Central memory CD8-positive, alpha-beta T cell (primary cell): ENCODE results near the gene VILL.

Experiments
- ATAC-seq: fragments of 150-1000 bp; cut with Tn5 transposase; replicated peaks from 2 replicates; pipeline ENCODE4 v1.10.0; 2022; ENCODE audit warnings: mild to moderate bottlenecking, moderate FRiP score, moderate number of reproducible peaks; ENCODE audit not compliant: poor library complexity, severe bottlenecking; ENCODE audit errors: extremely low read depth
- DNase-seq, 2 donors: peaks; one replicate each; pipeline ENCODE4 v3.0.0; 2021; ENCODE audit warnings: low spot score in 2 of 2
- H3K27ac Mint-ChIP-seq: one replicate; pipeline ENCODE4 v1.8.0; 2022; ENCODE audit warnings: low read depth, mild to moderate bottlenecking, moderate library complexity, mixed read lengths
- H3K27me3 Mint-ChIP-seq: one replicate; pipeline ENCODE4 v1.8.0; 2022; ENCODE audit warnings: mixed read lengths
- H3K36me3 Mint-ChIP-seq: one replicate; pipeline ENCODE4 v1.8.0; 2022; ENCODE audit warnings: mild to moderate bottlenecking, moderate library complexity, mixed read lengths; ENCODE audit not compliant: insufficient read depth
- H3K4me1 Mint-ChIP-seq: one replicate; pipeline ENCODE4 v1.8.0; 2022; ENCODE audit warnings: mixed read lengths
- H3K4me3 Mint-ChIP-seq: one replicate; pipeline ENCODE4 v1.8.0; 2022; ENCODE audit warnings: mild to moderate bottlenecking, moderate library complexity, mixed read lengths
- H3K9me3 Mint-ChIP-seq: one replicate; pipeline ENCODE4 v1.8.0; 2022; ENCODE audit warnings: mixed read lengths

Gene VILL

GRCh38 chr3:37993067-37993455, 2.5 kb downstream of the VILL start:
- peaks cover 45% of the 10 kb centered on the region for H3K4me1 Mint-ChIP-seq
- no peak for DNase-seq
- H3K9me3 Mint-ChIP-seq = no peaks in the 10 kb centered on the region
- H3K27ac Mint-ChIP-seq = peak overlapping the region; percentile 89
- ATAC-seq = no peak
- peaks cover 10% of the 10 kb centered on the region for H3K36me3 Mint-ChIP-seq
- H3K4me3 Mint-ChIP-seq = peak overlapping the region; percentile 94
- H3K27me3 Mint-ChIP-seq = no peaks in the 10 kb centered on the region

DNA sequence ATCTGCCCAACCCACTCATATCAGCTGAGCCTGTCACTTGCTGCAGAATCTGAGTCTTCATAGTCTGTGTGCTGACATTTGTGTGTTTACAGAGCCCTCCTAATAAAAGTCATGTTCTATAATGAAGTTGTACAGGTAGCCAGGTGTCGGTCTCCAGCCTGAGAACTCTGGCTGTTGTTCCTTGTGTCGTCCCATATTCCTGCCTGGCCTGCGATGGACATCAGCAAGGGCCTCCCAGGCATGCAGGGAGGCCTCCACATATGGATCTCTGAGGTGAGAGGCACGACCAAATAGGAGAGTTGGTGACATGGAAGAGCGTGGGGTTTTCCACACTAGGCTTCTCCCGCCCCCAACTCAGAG, 2.9 kb downstream of the VILL start:
- no peak for DNase-seq
- Mint-ChIP-seq H3K4me3 (peak overlapping the region; percentile 94), H3K9me3 (no peaks in the 10 kb centered on the region), H3K4me1 (peaks cover 48% of the 10 kb centered on the region), H3K27ac (peak overlapping the region; percentile 89), H3K36me3 (peaks cover 14% of the 10 kb centered on the region), H3K27me3 (no peaks in the 10 kb centered on the region)
- ATAC-seq = no peak

DNA sequence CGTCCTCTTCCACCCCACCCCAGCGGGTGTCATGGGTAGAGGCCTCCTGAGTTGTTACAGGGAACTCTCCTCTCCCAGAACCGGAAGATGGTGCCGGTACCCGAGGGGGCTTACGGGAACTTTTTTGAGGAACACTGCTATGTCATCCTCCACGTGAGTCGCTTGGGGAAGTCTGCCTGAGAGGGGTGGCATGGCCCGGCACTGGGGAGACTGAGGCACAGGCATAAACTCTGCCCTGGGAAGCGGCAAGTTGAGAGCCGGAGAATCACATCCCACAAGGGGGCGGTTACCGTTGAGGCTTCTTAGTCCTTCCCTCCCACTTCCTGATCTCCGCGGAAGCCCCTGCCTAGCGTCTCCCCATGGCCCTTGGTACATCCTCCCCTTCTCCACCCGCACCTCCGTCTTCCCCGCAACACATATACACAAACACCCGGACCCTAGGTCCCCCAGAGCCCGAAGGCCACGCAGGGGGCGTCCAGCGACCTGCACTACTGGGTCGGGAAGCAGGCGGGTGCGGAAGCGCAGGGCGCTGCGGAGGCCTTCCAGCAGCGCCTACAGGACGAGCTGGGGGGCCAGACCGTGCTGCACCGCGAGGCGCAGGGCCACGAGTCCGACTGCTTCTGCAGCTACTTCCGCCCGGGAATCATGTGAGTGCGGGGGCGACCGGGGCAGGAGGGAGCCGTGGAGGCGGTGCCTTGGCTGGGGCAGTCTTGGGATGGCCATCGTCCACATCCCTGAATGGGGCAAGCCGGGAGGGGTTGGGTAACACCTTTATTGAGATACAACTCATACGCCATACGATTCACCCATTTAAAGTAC, 3.4 kb downstream of the VILL start:
- H3K27ac Mint-ChIP-seq = peak overlapping the region; percentile 89
- DNase-seq = peak; percentile 30 to 33
- H3K4me3 Mint-ChIP-seq = peak overlapping the region; percentile 94
- peaks cover 52% of the 10 kb centered on the region for H3K4me1 Mint-ChIP-seq
- H3K36me3 Mint-ChIP-seq = peaks cover 16% of the 10 kb centered on the region
- peak; percentile 59 for ATAC-seq
- H3K9me3 Mint-ChIP-seq = no peaks in the 10 kb centered on the region
- no peaks in the 10 kb centered on the region for H3K27me3 Mint-ChIP-seq

- H3K9me3 Mint-ChIP-seq = no peaks in the 10 kb centered on the region
- ATAC-seq (no peak), DNase-seq (no peak)
- no peaks in the 10 kb centered on the region for H3K27me3 Mint-ChIP-seq
- peak overlapping the region; percentile 89 for H3K27ac Mint-ChIP-seq
- peaks cover 16% of the 10 kb centered on the region for H3K36me3 Mint-ChIP-seq
- H3K4me1 Mint-ChIP-seq = peaks cover 57% of the 10 kb centered on the region
- H3K4me3 Mint-ChIP-seq = peak overlapping the region; percentile 94
Observed at GRCh38 chr3:37994639-37994972, 4.0 kb downstream of the VILL start.

- no peak for ATAC-seq
- no peaks in the 10 kb centered on the region for H3K27me3 Mint-ChIP-seq
- peak overlapping the region; percentile 41 for H3K27ac Mint-ChIP-seq
- H3K9me3 Mint-ChIP-seq = no peaks in the 10 kb centered on the region
- H3K4me1 Mint-ChIP-seq = peaks cover 61% of the 10 kb centered on the region
- peaks cover 14% of the 10 kb centered on the region for H3K36me3 Mint-ChIP-seq
- DNase-seq = no peak
- H3K4me3 Mint-ChIP-seq = peak overlapping the region; percentile 94
Observed at GRCh38 chr3:37995652-37996641, 5.4 kb downstream of the VILL start.

DNA sequence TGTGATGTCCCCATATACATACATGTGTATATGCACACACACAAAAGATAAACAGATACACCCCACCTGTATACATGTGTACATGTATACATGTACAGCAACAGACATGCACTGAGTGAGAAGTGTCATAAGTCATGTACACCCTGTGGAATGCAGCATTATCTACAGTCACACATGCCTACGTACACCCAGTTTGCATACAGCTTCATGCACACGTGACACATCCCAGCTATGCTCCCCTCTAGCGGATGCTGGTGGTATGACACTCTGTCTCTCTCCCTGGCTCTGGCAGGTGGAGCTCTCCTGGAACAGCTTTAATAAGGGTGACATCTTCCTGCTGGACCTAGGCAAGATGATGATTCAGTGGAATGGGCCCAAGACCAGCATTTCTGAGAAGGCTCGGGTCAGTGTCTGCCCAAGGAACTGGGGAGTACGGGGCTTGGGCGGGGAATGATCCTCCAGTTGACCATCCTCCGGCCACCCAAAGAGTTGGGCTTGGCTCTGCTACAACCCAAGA, 6.3 kb downstream of the VILL start:
- peak overlapping the region; percentile 41 for H3K27ac Mint-ChIP-seq
- peaks cover 61% of the 10 kb centered on the region for H3K4me1 Mint-ChIP-seq
- H3K9me3 Mint-ChIP-seq = no peaks in the 10 kb centered on the region
- peak overlapping the region; percentile 50 for H3K4me3 Mint-ChIP-seq
- no peaks in the 10 kb centered on the region for H3K27me3 Mint-ChIP-seq
- peaks cover 14% of the 10 kb centered on the region for H3K36me3 Mint-ChIP-seq
- DNase-seq (peak; percentile 73 to 79), ATAC-seq (peak; percentile 41)

GRCh38 chr3:37997342-37997741, 6.8 kb downstream of the VILL start:
- Mint-ChIP-seq H3K27me3 (no peaks in the 10 kb centered on the region), H3K27ac (peak overlapping the region; percentile 41), H3K4me3 (peak overlapping the region; percentile 50), H3K36me3 (peaks cover 18% of the 10 kb centered on the region), H3K9me3 (no peaks in the 10 kb centered on the region), H3K4me1 (peaks cover 61% of the 10 kb centered on the region)
- ATAC-seq (no peak), DNase-seq (no peak)

DNA sequence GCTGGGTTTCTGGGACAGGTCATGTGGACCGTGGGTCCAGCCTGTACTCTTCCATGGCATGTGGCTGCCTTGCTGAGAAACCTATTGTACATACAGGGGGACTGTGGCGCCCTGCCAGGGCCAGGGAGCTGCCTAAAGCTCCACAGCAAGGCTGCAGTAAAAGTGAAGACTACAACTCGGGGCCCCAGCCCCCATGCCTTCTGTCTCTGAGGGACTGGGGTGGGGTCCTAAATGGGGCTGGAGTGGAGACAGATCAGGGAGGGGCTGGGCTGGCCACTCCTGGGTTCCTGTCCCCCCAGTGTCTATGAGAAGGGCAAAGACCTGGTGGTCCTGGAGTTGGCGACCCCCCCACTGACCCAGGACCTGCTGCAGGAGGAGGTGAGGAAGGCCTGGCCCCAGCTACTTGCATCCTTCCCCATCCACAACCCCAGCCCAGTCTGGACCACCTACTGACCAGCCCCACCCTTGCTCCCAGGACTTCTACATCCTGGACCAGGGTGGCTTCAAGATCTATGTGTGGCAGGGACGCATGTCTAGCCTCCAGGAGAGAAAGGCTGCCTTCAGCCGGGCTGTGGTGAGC, 7.3 kb downstream of the VILL start:
- Mint-ChIP-seq H3K27me3 (no peaks in the 10 kb centered on the region), H3K4me1 (peaks cover 63% of the 10 kb centered on the region), H3K4me3 (peak overlapping the region; percentile 72)

GRCh38 chr3:37999836-38000235, 9.2 kb downstream of the VILL start:
- H3K9me3 Mint-ChIP-seq = no peaks in the 10 kb centered on the region
- no peak overlapping the region for H3K4me3 Mint-ChIP-seq
- no peaks in the 10 kb centered on the region for H3K27me3 Mint-ChIP-seq
- peaks cover 64% of the 10 kb centered on the region for H3K4me1 Mint-ChIP-seq
- peak overlapping the region; percentile 88 for H3K27ac Mint-ChIP-seq
- ATAC-seq = no peak
- no peak for DNase-seq
- peaks cover 17% of the 10 kb centered on the region for H3K36me3 Mint-ChIP-seq

More for the DNA sequence above, 7.3 kb downstream of the VILL start:
- peaks cover 18% of the 10 kb centered on the region for H3K36me3 Mint-ChIP-seq
- H3K9me3 Mint-ChIP-seq = no peaks in the 10 kb centered on the region
- peak overlapping the region; percentile 88 for H3K27ac Mint-ChIP-seq
- DNase-seq (no peak), ATAC-seq (no peak)

- H3K9me3 Mint-ChIP-seq = no peaks in the 10 kb centered on the region
- H3K4me3 Mint-ChIP-seq = no peak overlapping the region
- ATAC-seq (no peak), DNase-seq (no peak)
- H3K27me3 Mint-ChIP-seq = no peaks in the 10 kb centered on the region
- peaks cover 63% of the 10 kb centered on the region for H3K4me1 Mint-ChIP-seq
- peak overlapping the region; percentile 88 for H3K27ac Mint-ChIP-seq
- peaks cover 14% of the 10 kb centered on the region for H3K36me3 Mint-ChIP-seq
Observed at GRCh38 chr3:38000242-38000916, 9.8 kb downstream of the VILL start.

- DNase-seq (no peak), ATAC-seq (no peak)
- Mint-ChIP-seq H3K4me1 (peaks cover 56% of the 10 kb centered on the region), H3K27ac (no peak overlapping the region), H3K27me3 (no peaks in the 10 kb centered on the region), H3K36me3 (peaks cover 14% of the 10 kb centered on the region), H3K9me3 (no peaks in the 10 kb centered on the region), H3K4me3 (no peak overlapping the region)
Observed at GRCh38 chr3:38000965-38001455, 10.4 kb downstream of the VILL start.
